HepG2 (cell line): ENCODE data around the gene SCGB1C2. TPM values are rescaled to one million over a fixed set of nuclear protein-coding genes. Genes with fewer than 3 reads are reported as not detected.

ENCODE experiments used
- CHD4 ChIP-seq: fragments of 200-600 bp; sonication (generic); IDR thresholded peaks from 2 replicates; pipeline ENCODE4 v1.7.0; 2017; ENCODE audit warnings: mild to moderate bottlenecking, low read length, borderline replicate concordance
- EED ChIP-seq: sonication (generic); formaldehyde crosslinking; IDR thresholded peaks from 2 replicates; pipeline ENCODE4 v1.5.0; 2020; ENCODE audit warnings: mild to moderate bottlenecking, missing genetic modification reagents
- FOXC1 ChIP-seq: sonication (generic); formaldehyde crosslinking; IDR thresholded peaks from 2 replicates; pipeline ENCODE4 v1.8.0; 2022; ENCODE audit warnings: mild to moderate bottlenecking, missing genetic modification reagents, borderline replicate concordance
- IKZF4 ChIP-seq: sonication (generic); formaldehyde crosslinking; IDR thresholded peaks from 2 replicates; pipeline ENCODE4 v1.5.1; 2020; ENCODE audit warnings: borderline replicate concordance, mild to moderate bottlenecking, low read depth, missing genetic modification reagents; ENCODE audit errors: not compliant biosample characterization
- IRF2 ChIP-seq: IDR thresholded peaks from 2 replicates; pipeline ENCODE4 v1.6.1; 2018; ENCODE audit warnings: missing genetic modification reagents, missing compliant biosample characterization
- PHF8 ChIP-seq: sonication (generic); formaldehyde crosslinking; IDR thresholded peaks from 2 replicates; pipeline ENCODE4 v1.5.0; 2020; ENCODE audit warnings: missing genetic modification reagents
- RAD51 ChIP-seq: fragments of 450-650 bp; IDR thresholded peaks from 2 replicates; pipeline ENCODE4 v1.6.1; 2016; ENCODE audit warnings: borderline replicate concordance
- RORA ChIP-seq: sonication (generic); formaldehyde crosslinking; IDR thresholded peaks from 2 replicates; pipeline ENCODE4 v1.5.0; 2020; ENCODE audit warnings: mild to moderate bottlenecking, missing genetic modification reagents, moderate library complexity
- SALL1 ChIP-seq: sonication (generic); formaldehyde crosslinking; IDR thresholded peaks from 2 replicates; pipeline ENCODE4 v1.8.0; 2022; ENCODE audit warnings: mild to moderate bottlenecking, missing genetic modification reagents
- SOX13 ChIP-seq, 3 experiments: fragments of 450-650 bp in 1 of 3; sonication (generic) in 1 of 3; formaldehyde crosslinking in 1 of 3; IDR thresholded peaks in 2 of 3; conservative IDR thresholded peaks in 1 of 3; 2 replicates each; pipeline versions ENCODE4 v1.5.0 to v1.6.1; 2016 to 2020; ENCODE audit warnings: antibody characterized with exemption in 1 of 3, mild to moderate bottlenecking in 1 of 3, missing compliant biosample characterization in 1 of 3, missing genetic modification reagents in 1 of 3, moderate library complexity in 1 of 3
- YEATS4 ChIP-seq: sonication (generic); formaldehyde crosslinking; IDR thresholded peaks from 2 replicates; pipeline ENCODE4 v1.4.0; 2020; ENCODE audit warnings: missing genetic modification reagents, borderline replicate concordance
- ZBTB2 ChIP-seq: sonication (generic); formaldehyde crosslinking; IDR thresholded peaks from 2 replicates; pipeline ENCODE4 v1.8.0; 2022; ENCODE audit warnings: low read depth, missing genetic modification reagents
- ZNF235 ChIP-seq: sonication (generic); formaldehyde crosslinking; IDR thresholded peaks from 2 replicates; pipeline ENCODE4 v1.8.1; 2023; ENCODE audit warnings: mild to moderate bottlenecking, missing genetic modification reagents, borderline replicate concordance
- ZNF260 ChIP-seq: sonication (generic); formaldehyde crosslinking; IDR thresholded peaks from 2 replicates; pipeline ENCODE4 v1.4.0; 2020; ENCODE audit warnings: missing genetic modification reagents, low read depth, mild to moderate bottlenecking, borderline replicate concordance
- ZNF512B ChIP-seq: sonication (generic); formaldehyde crosslinking; IDR thresholded peaks from 2 replicates; pipeline ENCODE4 v1.5.1; 2020; ENCODE audit warnings: missing genetic modification reagents, mild to moderate bottlenecking, borderline replicate concordance
- ZNF709 ChIP-seq: sonication (generic); formaldehyde crosslinking; IDR thresholded peaks from 2 replicates; pipeline ENCODE4 v1.5.0; 2020; ENCODE audit warnings: mild to moderate bottlenecking, missing genetic modification reagents
- ZNF784 ChIP-seq: sonication (generic); formaldehyde crosslinking; IDR thresholded peaks from 2 replicates; pipeline ENCODE4 v1.5.1; 2020; ENCODE audit warnings: missing genetic modification reagents, mild to moderate bottlenecking, borderline replicate concordance
- polyA plus RNA-seq, 8 experiments: library from polyadenylated mRNA; depleted of rRNA in 3 of 8; stranded (reverse) in 7 of 8; unstranded in 1 of 8; fragments of >200 nt; fragmentation: Illumina TruSeq in 4 of 8; extraction: Trizol in 4 of 8; gene quantifications; 2 replicates each; pipeline versions ENCODE4 v1.2.1 to v1.2.3, GENCODE V29; 2011 to 2016; ENCODE audit warnings: low read depth in 4 of 8, missing spikeins in 1 of 8, mixed read lengths in 1 of 8; ENCODE audit not compliant: insufficient read depth in 1 of 8
- total RNA-seq, 5 experiments: library from RNA; depleted of rRNA; stranded (reverse); fragments of >200 nt; fragmentation: Illumina TruSeq; extraction: Trizol; gene quantifications; 2 replicates each; pipeline ENCODE4 v1.2.3, GENCODE V29; 2016; ENCODE audit warnings: low read depth in 1 of 5
- TF ChIP-seq, protein P1 (sequence below): fragments of 450-650 bp; IDR thresholded peaks from 2 replicates; pipeline ENCODE4 v1.6.1; 2017
- TF ChIP-seq, protein P2 (sequence below): sonication (generic); formaldehyde crosslinking; IDR thresholded peaks from 2 replicates; pipeline ENCODE4 v1.4.0; 2020; ENCODE audit warnings: missing genetic modification reagents
- TF ChIP-seq, protein P3 (sequence below): sonication (generic); formaldehyde crosslinking; IDR thresholded peaks from 2 replicates; pipeline ENCODE4 v1.5.0; 2020; ENCODE audit warnings: missing genetic modification reagents

The SCGB1C2 gene
- total and polyA plus RNA-seq, 2 of the 13 experiments (the other 11 are each of a cell fraction or from before 2014, with no cell fraction given) = not detected

DNA sequence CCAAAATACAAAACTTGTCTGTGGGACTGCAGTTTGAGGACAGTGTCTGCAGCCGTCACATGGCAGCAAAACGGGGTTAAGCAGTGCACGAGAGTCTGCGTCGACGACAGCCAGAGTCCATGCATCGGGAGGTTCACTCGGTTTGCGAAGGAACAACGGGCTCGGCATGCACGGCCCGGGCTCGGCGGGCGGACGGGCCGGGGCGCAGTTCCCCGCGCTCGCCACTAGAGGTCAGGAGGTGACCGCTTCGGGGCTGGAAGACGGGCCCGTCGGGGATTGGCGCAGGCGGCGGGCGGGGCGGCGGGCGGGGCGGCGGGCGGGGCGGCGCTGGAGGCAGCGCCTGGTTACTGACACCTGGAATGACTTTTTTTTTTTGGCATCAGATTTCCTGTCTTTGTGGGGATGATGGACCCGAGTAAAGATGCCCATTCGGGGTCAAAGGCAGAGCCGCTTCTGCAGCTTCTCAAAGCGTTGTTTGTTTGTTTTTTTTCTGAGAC is 6.5 kb downstream of the SCGB1C2 start (continued):
- no peak for TF ChIP-seq ZNF709 (CRISPR knock-in tag)
- TF ChIP-seq SOX13 (IDR thresholded peaks at IDR 0.05) = no peak
- 0 out of 4 replicates have a peak, but pooled peaks of 1 of the 2 experiments have one; percentile 14 for TF ChIP-seq SOX13 (CRISPR knock-in tag; conservative IDR thresholded peaks at IDR 0.05 in 1 of 2, IDR thresholded peaks at IDR 0.05 in 1 of 2)
- no peak for TF ChIP-seq YEATS4 (CRISPR knock-in tag)
- TF ChIP-seq FOXC1 = 0 out of 2 replicates have a peak, but pooled peaks have one; percentile 49
- TF ChIP-seq ZBTB2 (CRISPR knock-in tag) = no peak
- TF ChIP-seq IKZF4 (CRISPR knock-in tag) = peak; percentile 59
- TF ChIP-seq SALL1 (CRISPR knock-in tag) = peak; percentile 74
- no peak for TF ChIP-seq ZNF260 (CRISPR knock-in tag)
- TF ChIP-seq, protein P1, sequence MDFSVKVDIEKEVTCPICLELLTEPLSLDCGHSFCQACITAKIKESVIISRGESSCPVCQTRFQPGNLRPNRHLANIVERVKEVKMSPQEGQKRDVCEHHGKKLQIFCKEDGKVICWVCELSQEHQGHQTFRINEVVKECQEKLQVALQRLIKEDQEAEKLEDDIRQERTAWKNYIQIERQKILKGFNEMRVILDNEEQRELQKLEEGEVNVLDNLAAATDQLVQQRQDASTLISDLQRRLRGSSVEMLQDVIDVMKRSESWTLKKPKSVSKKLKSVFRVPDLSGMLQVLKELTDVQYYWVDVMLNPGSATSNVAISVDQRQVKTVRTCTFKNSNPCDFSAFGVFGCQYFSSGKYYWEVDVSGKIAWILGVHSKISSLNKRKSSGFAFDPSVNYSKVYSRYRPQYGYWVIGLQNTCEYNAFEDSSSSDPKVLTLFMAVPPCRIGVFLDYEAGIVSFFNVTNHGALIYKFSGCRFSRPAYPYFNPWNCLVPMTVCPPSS = no peak
- no peak for TF ChIP-seq ZNF784 (CRISPR knock-in tag)
- no peak for TF ChIP-seq RAD51
- TF ChIP-seq, protein P2, sequence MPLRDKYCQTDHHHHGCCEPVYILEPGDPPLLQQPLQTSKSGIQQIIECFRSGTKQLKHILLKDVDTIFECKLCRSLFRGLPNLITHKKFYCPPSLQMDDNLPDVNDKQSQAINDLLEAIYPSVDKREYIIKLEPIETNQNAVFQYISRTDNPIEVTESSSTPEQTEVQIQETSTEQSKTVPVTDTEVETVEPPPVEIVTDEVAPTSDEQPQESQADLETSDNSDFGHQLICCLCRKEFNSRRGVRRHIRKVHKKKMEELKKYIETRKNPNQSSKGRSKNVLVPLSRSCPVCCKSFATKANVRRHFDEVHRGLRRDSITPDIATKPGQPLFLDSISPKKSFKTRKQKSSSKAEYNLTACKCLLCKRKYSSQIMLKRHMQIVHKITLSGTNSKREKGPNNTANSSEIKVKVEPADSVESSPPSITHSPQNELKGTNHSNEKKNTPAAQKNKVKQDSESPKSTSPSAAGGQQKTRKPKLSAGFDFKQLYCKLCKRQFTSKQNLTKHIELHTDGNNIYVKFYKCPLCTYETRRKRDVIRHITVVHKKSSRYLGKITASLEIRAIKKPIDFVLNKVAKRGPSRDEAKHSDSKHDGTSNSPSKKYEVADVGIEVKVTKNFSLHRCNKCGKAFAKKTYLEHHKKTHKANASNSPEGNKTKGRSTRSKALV = no peak
- TF ChIP-seq PHF8 (CRISPR knock-in tag) = 0 out of 2 replicates have a peak, but pooled peaks have one; percentile 24
- no peak for TF ChIP-seq CHD4
- TF ChIP-seq IRF2 (CRISPR knock-in tag) = peak; percentile 55; the same call in 1 of the 2 replicates
- no peak for TF ChIP-seq ZNF512B (CRISPR knock-in tag)
- TF ChIP-seq, protein P3, sequence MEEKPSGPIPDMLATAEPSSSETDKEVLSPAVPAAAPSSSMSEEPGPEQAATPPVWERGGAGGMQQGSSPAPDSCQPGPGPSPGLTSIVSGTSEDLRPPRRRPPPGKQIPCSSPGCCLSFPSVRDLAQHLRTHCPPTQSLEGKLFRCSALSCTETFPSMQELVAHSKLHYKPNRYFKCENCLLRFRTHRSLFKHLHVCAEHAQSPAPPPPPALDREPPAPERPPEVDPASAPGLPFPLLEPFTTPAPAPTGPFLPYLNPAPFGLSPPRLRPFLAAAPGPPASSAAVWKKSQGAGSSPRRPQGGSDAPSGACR (CRISPR knock-in tag) = no peak
- TF ChIP-seq EED (CRISPR knock-in tag) = no peak
- no peak for TF ChIP-seq RORA (CRISPR knock-in tag)
- no peak for TF ChIP-seq ZNF235 (CRISPR knock-in tag)
